A549 (cell line): ENCODE measurements around the gene TIGD3. TPM values are rescaled to one million over a fixed set of nuclear protein-coding genes. Genes with fewer than 3 reads are reported as not detected.

Experiments used
- ATAC-seq, 2 experiments: fragments of 200-7000 bp in 1 of 2; fragments of >200 bp in 1 of 2; cut with Nextera tagmentation in 1 of 2; cut with Tn5 transposase in 1 of 2; 3 replicates each; pipeline versions ENCODE4 v1.8.0 to v1.9.1; 2018 to 2020; ENCODE audit warnings: mild to moderate bottlenecking in 1 of 2, moderate library complexity in 1 of 2
- CTCF ChIA-PET: fragments of 300-600 bp; sonication (Branson Sonifier 250); formaldehyde crosslinking; extraction: SDS; loops from one replicate; lab custom pipeline; 2021; ENCODE audit warnings: antibody characterized with exemption, inconsistent platforms; lab: Yijun Ruan, JAX
- POLR2A ChIA-PET: fragments of 350-600 bp; formaldehyde crosslinking; extraction: SDS; loops from one replicate; lab custom pipeline; 2021; ENCODE audit warnings: antibody characterized with exemption, inconsistent platforms; lab: Yijun Ruan, JAX
- DNase-seq, 2 experiments: peaks; one replicate each; pipeline versions ENCODE4 v3.0.0 to v3.0.0-alpha.2; 2011 to 2016; ENCODE audit warnings: low read depth in 1 of 2, low spot score in 1 of 2
- FAIRE-seq: peaks from 2 replicates; lab custom pipeline; 2011; peaks lifted over from hg19 to GRCh38; lab: Jason Lieb, UNC
- H3K27ac ChIP-seq, 2 experiments: fragments of >200 bp; sonication (Bioruptor Twin); formaldehyde crosslinking; 3 replicates each; pipeline ENCODE4 v1.5.1; 2016 to 2017
- H3K4me1 ChIP-seq: fragments of >200 bp; sonication (Bioruptor Twin); formaldehyde crosslinking; 3 replicates; pipeline ENCODE4 v1.6.1; 2016
- H3K4me2 ChIP-seq: fragments of >200 bp; sonication (Bioruptor Twin); formaldehyde crosslinking; 3 replicates; pipeline ENCODE4 v1.6.1; 2016
- H3K4me3 ChIP-seq: fragments of >200 bp; sonication (Bioruptor Twin); formaldehyde crosslinking; 3 replicates; pipeline ENCODE4 v1.5.1; 2016
- H3K9me3 ChIP-seq: fragments of >200 bp; sonication (Bioruptor Twin); formaldehyde crosslinking; 3 replicates; pipeline ENCODE4 v1.6.1; 2016
- CBX8 ChIP-seq: fragments of 200-600 bp; sonication (generic); IDR thresholded peaks from 2 replicates; pipeline ENCODE4 v1.6.1; 2016
- CEBPB ChIP-seq, 2 experiments: fragments of >200 bp in 1 of 2; sonication (Bioruptor Twin) in 1 of 2; formaldehyde crosslinking in 1 of 2; IDR thresholded peaks; 2 replicates each; pipeline ENCODE4 v1.6.1; 2012 to 2016
- CHD2 ChIP-seq: fragments of 150-350 bp; IDR thresholded peaks from 2 replicates; pipeline ENCODE4 v1.6.1; 2014; ENCODE audit warnings: low read length; ENCODE audit not compliant: partially characterized antibody
- E2F6 ChIP-seq: IDR thresholded peaks from 2 replicates; pipeline ENCODE4 v1.6.1; 2012; ENCODE audit warnings: low read depth, borderline replicate concordance
- ELK1 ChIP-seq: fragments of 150-350 bp; IDR thresholded peaks from 2 replicates; pipeline ENCODE4 v1.6.1; 2014; ENCODE audit warnings: low read depth, mild to moderate bottlenecking, low read length
- EP300 ChIP-seq, 2 experiments: fragments of >200 bp; sonication (Bioruptor Twin); formaldehyde crosslinking; IDR thresholded peaks; 2 replicates in 1 of 2; 3 replicates in 1 of 2; pipeline ENCODE4 v1.6.1; 2016 to 2017
- ESRRA ChIP-seq: fragments of 150-350 bp; IDR thresholded peaks from 2 replicates; pipeline ENCODE4 v1.6.1; 2014; ENCODE audit warnings: mild to moderate bottlenecking, low read length, borderline replicate concordance
- FOSB ChIP-seq: fragments of 250-450 bp; sonication (Bioruptor Pico); IDR thresholded peaks from 2 replicates; pipeline ENCODE4 v1.5.0; 2020; ENCODE audit warnings: mild to moderate bottlenecking, moderate library complexity
- GATA3 ChIP-seq: IDR thresholded peaks from 2 replicates; pipeline ENCODE4 v1.6.1; 2012; ENCODE audit warnings: borderline replicate concordance
- HEYL ChIP-seq: fragments of 250-450 bp; sonication (Bioruptor Pico); IDR thresholded peaks from 2 replicates; pipeline ENCODE4 v1.8.0; 2021; ENCODE audit warnings: mild to moderate bottlenecking, moderate library complexity
- HOXA7 ChIP-seq: fragments of 250-450 bp; sonication (Bioruptor Pico); IDR thresholded peaks from 2 replicates; pipeline ENCODE4 v1.5.0; 2020; ENCODE audit warnings: mild to moderate bottlenecking, moderate library complexity
- HOXB13 ChIP-seq: fragments of 250-450 bp; sonication (Bioruptor Pico); IDR thresholded peaks from 2 replicates; pipeline ENCODE4 v1.5.0; 2020; ENCODE audit warnings: low read depth, mild to moderate bottlenecking, moderate library complexity
- HOXB5 ChIP-seq: fragments of 250-450 bp; sonication (Bioruptor Pico); IDR thresholded peaks from 2 replicates; pipeline ENCODE4 v1.5.0; 2020; ENCODE audit warnings: mild to moderate bottlenecking, moderate library complexity
- JUNB ChIP-seq: fragments of >200 bp; sonication (Bioruptor Twin); formaldehyde crosslinking; IDR thresholded peaks from 2 replicates; pipeline ENCODE4 v1.6.1; 2016
- KDM5A ChIP-seq: fragments of 200-600 bp; sonication (generic); IDR thresholded peaks from 2 replicates; pipeline ENCODE4 v1.6.1; 2016; ENCODE audit warnings: antibody characterized with exemption, mild to moderate bottlenecking
- MAZ ChIP-seq: fragments of 150-350 bp; IDR thresholded peaks from 2 replicates; pipeline ENCODE4 v1.6.1; 2014; ENCODE audit warnings: antibody characterized with exemption, low read depth, low read length, borderline replicate concordance
- RAD21 ChIP-seq, 2 experiments: fragments of >200 bp in 1 of 2; sonication (Bioruptor Twin) in 1 of 2; formaldehyde crosslinking in 1 of 2; IDR thresholded peaks in 1 of 2; conservative IDR thresholded peaks in 1 of 2; 2 replicates in 1 of 2; 3 replicates in 1 of 2; pipeline ENCODE4 v1.6.1; 2012 to 2018; ENCODE audit warnings: inconsistent platforms in 1 of 2
- RARB ChIP-seq: fragments of 250-450 bp; sonication (Bioruptor Pico); IDR thresholded peaks from 2 replicates; pipeline ENCODE4 v1.8.0; 2021; ENCODE audit warnings: mild to moderate bottlenecking, moderate library complexity
- RFX5 ChIP-seq: fragments of 450-650 bp; IDR thresholded peaks from 2 replicates; pipeline ENCODE4 v1.7.1; 2014; ENCODE audit warnings: antibody characterized with exemption, mild to moderate bottlenecking, moderate library complexity
- RNF2 ChIP-seq: fragments of 200-600 bp; sonication (generic); IDR thresholded peaks from 2 replicates; pipeline ENCODE4 v1.6.1; 2016; ENCODE audit warnings: low read depth, mild to moderate bottlenecking, antibody characterized with exemption, moderate library complexity, borderline replicate concordance
- SMC3 ChIP-seq: fragments of >200 bp; sonication (Bioruptor Twin); formaldehyde crosslinking; IDR thresholded peaks from 3 replicates; pipeline ENCODE4 v1.6.1; 2018; ENCODE audit warnings: inconsistent platforms
- TP53 ChIP-seq: fragments of 250-450 bp; sonication (Bioruptor Pico); IDR thresholded peaks from 2 replicates; pipeline ENCODE4 v1.5.0; 2021; ENCODE audit warnings: mild to moderate bottlenecking, moderate library complexity
- ZC3H11A ChIP-seq: fragments of 450-650 bp; IDR thresholded peaks from 2 replicates; pipeline ENCODE4 v1.6.1; 2014; ENCODE audit warnings: antibody characterized with exemption, mild to moderate bottlenecking
- WGBS: methylation state at CpG from one replicate; pipeline ENCODE4 v1.1.6; 2017; ENCODE audit errors: missing lambda C conversion rate; 5-methylcytosine and 5-hydroxymethylcytosine counted together
- polyA plus RNA-seq, 4 experiments: library from polyadenylated mRNA; depleted of rRNA in 3 of 4; stranded (reverse); fragments of >200 nt; fragmentation: RNase III in 1 of 4; extraction: RNeasy Plus Mini Kit Qiagen cat#74134 plus additional on column Dnase treatment in 1 of 4; gene quantifications; 2 replicates in 3 of 4; 3 replicates in 1 of 4; pipeline ENCODE4 v1.2.3, GENCODE V29; 2011 to 2017
- TF ChIP-seq, protein P1 (sequence below): fragments of 250-450 bp; sonication (Bioruptor Pico); IDR thresholded peaks from 2 replicates; pipeline ENCODE4 v1.5.0; 2021; ENCODE audit warnings: mild to moderate bottlenecking, moderate library complexity, borderline replicate concordance
- TF ChIP-seq, protein P2 (sequence below): fragments of >200 bp; sonication (Bioruptor Twin); formaldehyde crosslinking; IDR thresholded peaks from 3 replicates; pipeline ENCODE4 v1.5.1; 2016
- TF ChIP-seq, protein P3 (sequence below): IDR thresholded peaks from 2 replicates; pipeline ENCODE4 v1.6.1; 2012
- TF ChIP-seq, protein P4 (sequence below): fragments of >200 bp; sonication (Bioruptor Twin); formaldehyde crosslinking; IDR thresholded peaks from 2 replicates; pipeline ENCODE4 v1.6.1; 2016

TIGD3 gene
- polyA plus RNA-seq, 2 of the 4 experiments (the other 2 are of a cell fraction) = 0.37 to 0.66 TPM

GRCh38 chr11:65377036-65377435 is 22.5 kb downstream of the TIGD3 start:
- ATAC-seq (no peak), FAIRE-seq (no peak), DNase-seq (no peak)
- Histone ChIP-seq H3K27ac (peak overlapping the region in 1 of 2 experiments; percentile 93; a peak in 3 of 6 replicates), H3K4me3 (no peak overlapping the region), H3K4me1 (peaks cover 48% of the 10 kb centered on the region), H3K4me2 (no peak overlapping the region), H3K9me3 (no peaks in the 10 kb centered on the region)
- TF ChIP-seq JUNB = no peak
- TF ChIP-seq GATA3 = no peak
- no peak for TF ChIP-seq RAD21 (conservative IDR thresholded peaks at IDR 0.05 in 1 of 2, IDR thresholded peaks at IDR 0.05 in 1 of 2)
- TF ChIP-seq ZC3H11A = no peak
- no peak for TF ChIP-seq MAZ
- no peak for TF ChIP-seq ELK1
- no peak for TF ChIP-seq HEYL
- TF ChIP-seq CBX8 = no peak
- TF ChIP-seq KDM5A = no peak
- TF ChIP-seq CEBPB (IDR thresholded peaks at IDR 0.05) = no peak
- CTCF ChIA-PET = interaction anchor here (1.2 to 2.6 kb wide), 2 partner anchors 9 to 23 kb away, joined by 3 to 16 read pairs; no protein-coding TSS in a partner anchor
- POLR2A ChIA-PET = no interaction called here
- 76% methylated on average over 6 of the region's 8 CpGs for WGBS

DNA sequence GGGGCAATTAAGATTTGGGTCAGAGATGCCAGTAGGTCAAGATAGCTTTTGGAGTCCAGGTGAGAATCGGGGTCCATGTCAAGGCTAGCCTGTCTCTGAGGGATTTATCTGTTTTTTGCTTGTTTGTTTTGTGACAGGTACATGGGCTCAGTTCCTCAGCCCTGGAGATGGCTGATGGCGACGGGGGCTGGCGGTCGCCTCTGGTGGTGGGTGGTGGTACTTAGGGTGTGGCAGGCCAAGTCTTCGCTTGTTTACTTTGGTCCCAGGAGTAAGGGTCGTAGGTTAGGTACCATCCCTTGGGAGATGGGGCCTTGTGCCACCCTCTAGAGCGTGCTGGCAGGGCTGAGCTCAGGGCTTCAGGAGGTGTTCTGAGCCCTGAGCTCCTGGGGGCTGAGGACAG is 23.2 kb downstream of the TIGD3 start:
- ATAC-seq (no peak), DNase-seq (no peak), FAIRE-seq (no peak)
- ChIA-PET CTCF (interaction anchor here (1.2 to 14.2 kb wide), 6 partner anchors 10 to 132 kb away, joined by 3 to 208 read pairs (median 10); partner anchors contain the start of gene NEAT1), POLR2A (interaction anchor here (1.0 kb wide), 1 partner anchor 46 kb away, joined by 3 read pairs; no protein-coding TSS in a partner anchor)
- WGBS = 79% methylated on average over 8 of the region's 8 CpGs
- Histone ChIP-seq H3K4me3 (no peak overlapping the region), H3K4me1 (peaks cover 48% of the 10 kb centered on the region), H3K9me3 (no peaks in the 10 kb centered on the region)
- TF ChIP-seq RNF2 = no peak
- no peak for TF ChIP-seq HOXB5 (CRISPR knock-in tag)
- no peak for TF ChIP-seq E2F6
- TF ChIP-seq TP53 (CRISPR knock-in tag) = no peak
- no peak for TF ChIP-seq CBX8
- TF ChIP-seq RFX5 = no peak
- no peak for TF ChIP-seq ESRRA
- no peak for TF ChIP-seq RARB (CRISPR knock-in tag)
- TF ChIP-seq, protein P1, sequence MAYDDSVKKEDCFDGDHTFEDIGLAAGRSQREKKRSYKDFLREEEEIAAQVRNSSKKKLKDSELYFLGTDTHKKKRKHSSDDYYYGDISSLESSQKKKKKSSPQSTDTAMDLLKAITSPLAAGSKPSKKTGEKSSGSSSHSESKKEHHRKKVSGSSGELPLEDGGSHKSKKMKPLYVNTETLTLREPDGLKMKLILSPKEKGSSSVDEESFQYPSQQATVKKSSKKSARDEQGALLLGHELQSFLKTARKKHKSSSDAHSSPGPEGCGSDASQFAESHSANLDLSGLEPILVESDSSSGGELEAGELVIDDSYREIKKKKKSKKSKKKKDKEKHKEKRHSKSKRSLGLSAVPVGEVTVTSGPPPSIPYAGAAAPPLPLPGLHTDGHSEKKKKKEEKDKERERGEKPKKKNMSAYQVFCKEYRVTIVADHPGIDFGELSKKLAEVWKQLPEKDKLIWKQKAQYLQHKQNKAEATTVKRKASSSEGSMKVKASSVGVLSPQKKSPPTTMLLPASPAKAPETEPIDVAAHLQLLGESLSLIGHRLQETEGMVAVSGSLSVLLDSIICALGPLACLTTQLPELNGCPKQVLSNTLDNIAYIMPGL = no peak
- TF ChIP-seq, all 56 proteins: peak for 0
- Histone ChIP-seq H3K27ac (peak overlapping the region; percentile 11 to 93; a peak in 3 of 6 replicates), H3K4me2 (no peak overlapping the region)

GRCh38 chr11:65378208-65378927 is 23.8 kb downstream of the TIGD3 start:
- no peak for ATAC-seq
- 75% methylated on average over 19 of the region's 19 CpGs for WGBS
- Histone ChIP-seq H3K4me1 (peaks cover 54% of the 10 kb centered on the region), H3K9me3 (no peaks in the 10 kb centered on the region), H3K4me3 (no peak overlapping the region), H3K4me2 (peak overlapping the region; percentile 8; the same call in 1 of the 3 replicates), H3K27ac (peak overlapping the region; percentile 33 to 93; a peak in 5 of 6 replicates)
- CTCF ChIA-PET = interaction anchor here (0.9 to 14.2 kb wide), 11 partner anchors 11 to 193 kb away, joined by 3 to 208 read pairs (median 4); partner anchors contain the start of gene NEAT1
- DNase-seq = peak in 1 of 2 experiments; percentile 38
- POLR2A ChIA-PET = interaction anchor here (1.0 kb wide), 1 partner anchor 45 kb away, joined by 3 read pairs; no protein-coding TSS in a partner anchor
- FAIRE-seq = no peak
- TF ChIP-seq ESRRA = no peak
- TF ChIP-seq, protein P2, sequence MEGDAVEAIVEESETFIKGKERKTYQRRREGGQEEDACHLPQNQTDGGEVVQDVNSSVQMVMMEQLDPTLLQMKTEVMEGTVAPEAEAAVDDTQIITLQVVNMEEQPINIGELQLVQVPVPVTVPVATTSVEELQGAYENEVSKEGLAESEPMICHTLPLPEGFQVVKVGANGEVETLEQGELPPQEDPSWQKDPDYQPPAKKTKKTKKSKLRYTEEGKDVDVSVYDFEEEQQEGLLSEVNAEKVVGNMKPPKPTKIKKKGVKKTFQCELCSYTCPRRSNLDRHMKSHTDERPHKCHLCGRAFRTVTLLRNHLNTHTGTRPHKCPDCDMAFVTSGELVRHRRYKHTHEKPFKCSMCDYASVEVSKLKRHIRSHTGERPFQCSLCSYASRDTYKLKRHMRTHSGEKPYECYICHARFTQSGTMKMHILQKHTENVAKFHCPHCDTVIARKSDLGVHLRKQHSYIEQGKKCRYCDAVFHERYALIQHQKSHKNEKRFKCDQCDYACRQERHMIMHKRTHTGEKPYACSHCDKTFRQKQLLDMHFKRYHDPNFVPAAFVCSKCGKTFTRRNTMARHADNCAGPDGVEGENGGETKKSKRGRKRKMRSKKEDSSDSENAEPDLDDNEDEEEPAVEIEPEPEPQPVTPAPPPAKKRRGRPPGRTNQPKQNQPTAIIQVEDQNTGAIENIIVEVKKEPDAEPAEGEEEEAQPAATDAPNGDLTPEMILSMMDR = peak; percentile 3; the same call in 1 of the 3 replicates
- TF ChIP-seq GATA3 = no peak
- no peak for TF ChIP-seq ZC3H11A
- TF ChIP-seq FOSB = no peak
- TF ChIP-seq HOXB5 (CRISPR knock-in tag) = no peak
- TF ChIP-seq EP300 (IDR thresholded peaks at IDR 0.05) = no peak
- no peak for TF ChIP-seq HOXA7 (CRISPR knock-in tag)
- TF ChIP-seq, protein P3, sequence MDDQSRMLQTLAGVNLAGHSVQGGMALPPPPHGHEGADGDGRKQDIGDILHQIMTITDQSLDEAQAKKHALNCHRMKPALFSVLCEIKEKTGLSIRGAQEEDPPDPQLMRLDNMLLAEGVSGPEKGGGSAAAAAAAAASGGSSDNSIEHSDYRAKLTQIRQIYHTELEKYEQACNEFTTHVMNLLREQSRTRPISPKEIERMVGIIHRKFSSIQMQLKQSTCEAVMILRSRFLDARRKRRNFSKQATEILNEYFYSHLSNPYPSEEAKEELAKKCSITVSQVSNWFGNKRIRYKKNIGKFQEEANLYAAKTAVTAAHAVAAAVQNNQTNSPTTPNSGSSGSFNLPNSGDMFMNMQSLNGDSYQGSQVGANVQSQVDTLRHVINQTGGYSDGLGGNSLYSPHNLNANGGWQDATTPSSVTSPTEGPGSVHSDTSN = no peak
- TF ChIP-seq SMC3 = no peak
- no peak for TF ChIP-seq CHD2
- no peak for TF ChIP-seq HOXB13
- TF ChIP-seq, protein P4, sequence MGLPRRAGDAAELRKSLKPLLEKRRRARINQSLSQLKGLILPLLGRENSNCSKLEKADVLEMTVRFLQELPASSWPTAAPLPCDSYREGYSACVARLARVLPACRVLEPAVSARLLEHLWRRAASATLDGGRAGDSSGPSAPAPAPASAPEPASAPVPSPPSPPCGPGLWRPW = no peak
